OCI-LY3 (cell line): Measurements from ENCODE around the gene KIF1B.

Experiments
- EZH2phosphoT487 ChIP-seq: fragments of 200-600 bp; shearing (Covaris generic); IDR thresholded peaks from 2 replicates; pipeline ENCODE4 v1.6.1; 2018; ENCODE audit warnings: antibody characterized with exemption, mixed run types, low read depth
- TF ChIP-seq, protein P1 (sequence below): fragments of 200-600, 300-600 bp; sonication (generic); IDR thresholded peaks from 2 replicates; pipeline ENCODE4 v1.5.1; 2014; ENCODE audit warnings: antibody characterized with exemption, low read length, low read depth

DNA sequence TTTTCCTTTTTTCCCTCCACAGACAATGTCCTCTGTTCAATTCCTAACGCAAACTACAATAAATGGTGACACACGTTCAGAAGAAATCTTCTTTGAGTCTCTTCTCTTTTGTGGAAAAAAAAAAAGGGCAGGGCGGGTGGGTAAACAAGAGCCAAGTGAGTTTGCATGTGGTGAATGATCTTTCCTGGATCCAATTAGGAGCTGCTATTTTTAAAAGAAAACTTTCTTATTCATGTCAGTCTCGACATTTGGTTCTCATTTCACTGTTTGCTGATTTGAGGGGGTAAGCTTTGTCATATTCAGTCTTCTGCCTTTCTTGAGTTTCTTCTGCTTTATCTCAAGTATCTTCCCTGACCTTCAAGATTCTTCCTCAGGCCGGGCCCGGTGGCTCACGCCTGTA, 29.2 kb upstream of the KIF1B start:
- no peak for TF ChIP-seq EZH2phosphoT487
- TF ChIP-seq, protein P1, sequence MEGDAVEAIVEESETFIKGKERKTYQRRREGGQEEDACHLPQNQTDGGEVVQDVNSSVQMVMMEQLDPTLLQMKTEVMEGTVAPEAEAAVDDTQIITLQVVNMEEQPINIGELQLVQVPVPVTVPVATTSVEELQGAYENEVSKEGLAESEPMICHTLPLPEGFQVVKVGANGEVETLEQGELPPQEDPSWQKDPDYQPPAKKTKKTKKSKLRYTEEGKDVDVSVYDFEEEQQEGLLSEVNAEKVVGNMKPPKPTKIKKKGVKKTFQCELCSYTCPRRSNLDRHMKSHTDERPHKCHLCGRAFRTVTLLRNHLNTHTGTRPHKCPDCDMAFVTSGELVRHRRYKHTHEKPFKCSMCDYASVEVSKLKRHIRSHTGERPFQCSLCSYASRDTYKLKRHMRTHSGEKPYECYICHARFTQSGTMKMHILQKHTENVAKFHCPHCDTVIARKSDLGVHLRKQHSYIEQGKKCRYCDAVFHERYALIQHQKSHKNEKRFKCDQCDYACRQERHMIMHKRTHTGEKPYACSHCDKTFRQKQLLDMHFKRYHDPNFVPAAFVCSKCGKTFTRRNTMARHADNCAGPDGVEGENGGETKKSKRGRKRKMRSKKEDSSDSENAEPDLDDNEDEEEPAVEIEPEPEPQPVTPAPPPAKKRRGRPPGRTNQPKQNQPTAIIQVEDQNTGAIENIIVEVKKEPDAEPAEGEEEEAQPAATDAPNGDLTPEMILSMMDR, result no peak
